Spinal cord (tissue), 10 donors: ENCODE data around the gene TAX1BP3. TPM values are rescaled to one million over a fixed set of nuclear protein-coding genes. Genes with fewer than 3 reads are reported as not detected.

Experiments used
- DNase-seq, 6 donors: peaks; one replicate each; pipeline versions ENCODE4 v3.0.0 to v3.0.0-alpha.2; 2013 to 2015; ENCODE audit warnings: low spot score in 6 of 6, low read depth in 4 of 6
- H3K27ac ChIP-seq: one replicate; pipeline ENCODE4 v1.5.1; 2013; ENCODE audit warnings: low read depth, low read length, control low read depth
- H3K27me3 ChIP-seq: one replicate; pipeline ENCODE4 v1.6.1; 2013; ENCODE audit warnings: low read length; ENCODE audit not compliant: control insufficient read depth, insufficient read depth
- H3K36me3 ChIP-seq: one replicate; pipeline ENCODE4 v1.6.1; 2013; ENCODE audit warnings: low read length; ENCODE audit not compliant: control insufficient read depth, insufficient read depth
- H3K4me1 ChIP-seq: one replicate; pipeline ENCODE4 v1.6.1; 2013; ENCODE audit warnings: low read length; ENCODE audit not compliant: control insufficient read depth, insufficient read depth
- H3K4me3 ChIP-seq: one replicate; pipeline ENCODE4 v1.5.1; 2013; ENCODE audit warnings: low read depth, low read length, control low read depth
- H3K9me3 ChIP-seq: one replicate; pipeline ENCODE4 v1.6.1; 2013; ENCODE audit warnings: low read length; ENCODE audit not compliant: control insufficient read depth, insufficient read depth
- WGBS: methylation state at CpG from one replicate; pipeline ENCODE4 v1.1.5; 2013; ENCODE audit warnings: missing lambda C conversion rate; ENCODE audit not compliant: insufficient coverage; 5-methylcytosine and 5-hydroxymethylcytosine counted together
- polyA plus RNA-seq, 2 donors: library from polyadenylated mRNA; unstranded; fragments of 120-200 nt; gene quantifications; one replicate each; pipeline ENCODE4 v1.2.1, GENCODE V29; 2013; ENCODE audit not compliant: insufficient read length in 2 of 2
- total RNA-seq, 2 donors: library from RNA; depleted of rRNA in 1 of 2; stranded (reverse); fragments of 120-200 nt in 1 of 2; fragments of >200 nt in 1 of 2; gene quantifications; one replicate each; pipeline versions ENCODE4 v1.2.3 to v1.2.4, GENCODE V29; 2013 to 2014
- donor health status: healthy.

Gene TAX1BP3
- total and polyA plus RNA-seq, 4 donors, result 26.4 to 116 (median 48.7) TPM

- Histone ChIP-seq H3K4me1 (no peaks in the 10 kb centered on the region), H3K27ac (no peak overlapping the region), H3K4me3 (no peak overlapping the region), H3K36me3 (peaks cover 86% of the 10 kb centered on the region), H3K9me3 (no peaks in the 10 kb centered on the region), H3K27me3 (no peaks in the 10 kb centered on the region)
- no peak for DNase-seq
- WGBS, result 96% methylated on average over 8 of the region's 8 CpGs
These were observed 47.1 kb downstream of the TAX1BP3 start for GRCh38 chr17:3621146-3621720.

DNA sequence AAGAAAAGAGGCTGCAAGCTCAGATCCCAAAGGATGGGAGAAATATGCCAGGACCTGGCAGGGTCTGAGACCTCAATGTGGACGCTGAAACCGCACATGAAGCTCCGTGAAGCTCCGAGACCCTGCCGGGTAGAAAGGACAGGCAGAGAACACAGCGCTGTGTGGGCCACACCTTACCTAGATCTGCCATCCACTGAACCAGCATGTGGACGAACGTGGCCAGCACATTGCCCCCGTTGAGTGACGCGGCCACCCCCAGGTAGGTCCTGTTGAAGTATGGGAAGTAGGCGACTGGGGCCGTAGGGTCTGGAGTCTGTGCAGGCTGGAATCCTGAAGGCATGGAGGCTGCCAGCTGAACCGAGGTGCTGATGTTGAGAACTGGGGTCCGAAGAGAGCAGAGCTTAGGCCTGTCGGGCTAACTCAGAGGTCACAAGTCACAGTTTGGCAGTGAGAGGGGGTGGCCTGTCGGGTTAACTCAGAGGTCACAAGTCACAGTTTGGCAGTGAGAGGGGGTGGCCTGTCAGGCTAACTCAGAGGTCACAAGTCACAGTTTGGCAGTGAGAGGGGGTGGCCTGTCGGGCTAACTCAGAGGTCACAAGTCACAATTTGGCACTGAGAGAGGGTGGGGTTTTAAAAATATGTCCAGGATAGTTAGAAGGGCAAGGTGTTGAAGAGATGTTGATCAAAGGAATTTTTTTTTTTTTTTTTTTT lies 53.1 kb downstream of the TAX1BP3 start:
- no peaks in the 10 kb centered on the region for H3K4me1 ChIP-seq
- H3K27ac ChIP-seq, result no peak overlapping the region
- H3K27me3 ChIP-seq, result no peaks in the 10 kb centered on the region
- H3K4me3 ChIP-seq, result no peak overlapping the region
- peaks cover 86% of the 10 kb centered on the region for H3K36me3 ChIP-seq
- H3K9me3 ChIP-seq, result no peaks in the 10 kb centered on the region
- no peak for DNase-seq
- WGBS, result 97% methylated on average over 18 of the region's 18 CpGs

DNA sequence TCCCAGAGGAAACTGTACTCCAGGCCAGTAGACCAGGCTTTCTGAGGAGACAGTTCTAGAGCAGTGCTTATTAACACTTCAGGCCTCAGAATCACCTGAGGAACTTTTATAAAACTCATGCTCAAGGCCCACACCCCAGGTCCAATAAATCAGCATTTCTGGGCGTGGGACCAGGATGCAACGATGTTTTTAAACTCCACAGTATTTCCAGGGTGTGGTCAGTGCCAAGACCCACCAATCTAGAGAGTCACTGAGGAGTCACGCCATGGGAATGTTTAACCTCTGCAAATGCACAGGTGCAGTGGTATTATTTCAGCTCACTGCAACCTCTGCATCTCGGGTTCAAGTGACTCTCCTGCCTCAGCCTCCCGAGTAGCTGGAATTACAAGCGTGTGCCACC lies 55.3 kb downstream of the TAX1BP3 start:
- H3K36me3 ChIP-seq, result peaks cover 89% of the 10 kb centered on the region
- no peak overlapping the region for H3K27ac ChIP-seq
- H3K27me3 ChIP-seq, result no peaks in the 10 kb centered on the region
- 99% methylated on average over 5 of the region's 6 CpGs for WGBS
- no peak for DNase-seq
- H3K4me3 ChIP-seq, result no peak overlapping the region
- H3K4me1 ChIP-seq, result no peaks in the 10 kb centered on the region
- H3K9me3 ChIP-seq, result no peaks in the 10 kb centered on the region

Other genes starting within 250 kb of the TAX1BP3 start
- not detected for gene OR1E2, start 234.7 kb downstream of the TAX1BP3 start, total RNA-seq
- under 1 TPM in 1 of 2 donors, not detected in 1; 0.23 TPM for gene OR1E2, start 234.7 kb downstream of the TAX1BP3 start, polyA plus RNA-seq
- gene SPATA22, start 196.8 kb downstream of the TAX1BP3 start, total RNA-seq, result 1 to 10 TPM in 1 of 2 donors, under 1 TPM in 1; 0.44 to 1.2 TPM
- under 1 TPM; 0.63 to 0.99 TPM for gene SPATA22, start 196.8 kb downstream of the TAX1BP3 start, polyA plus RNA-seq
- 10 to 100 TPM; 18.2 to 27.2 TPM for gene ASPA, start 192.6 kb downstream of the TAX1BP3 start, total RNA-seq
- 1 to 10 TPM; 1.9 to 6.9 TPM for gene ASPA, start 192.6 kb downstream of the TAX1BP3 start, polyA plus RNA-seq
- 1 to 10 TPM; 2.2 to 5.4 TPM for gene TRPV3, start 110.8 kb downstream of the TAX1BP3 start, total RNA-seq
- 1 to 10 TPM; 2.8 to 4.7 TPM for gene TRPV3, start 110.8 kb downstream of the TAX1BP3 start, polyA plus RNA-seq
- gene TRPV1, start 59.2 kb downstream of the TAX1BP3 start, total RNA-seq, result 10 to 100 TPM in 1 of 2 donors, 1 to 10 TPM in 1; 6.0 to 29.3 TPM
- 10 to 100 TPM in 1 of 2 donors, 1 to 10 TPM in 1; 7.9 to 12.6 TPM for gene TRPV1, start 59.2 kb downstream of the TAX1BP3 start, polyA plus RNA-seq
- gene SHPK, start 32.3 kb downstream of the TAX1BP3 start, total RNA-seq, result 10 to 100 TPM in 1 of 2 donors, 1 to 10 TPM in 1; 9.6 to 16.2 TPM
- gene SHPK, start 32.3 kb downstream of the TAX1BP3 start, polyA plus RNA-seq, result 10 to 100 TPM; 13.1 to 14.9 TPM
- gene CTNS, start 31.8 kb downstream of the TAX1BP3 start, total RNA-seq, result 10 to 100 TPM; 13.6 to 15.2 TPM
- 10 to 100 TPM; 16.6 to 17.8 TPM for gene CTNS, start 31.8 kb downstream of the TAX1BP3 start, polyA plus RNA-seq
- gene EMC6, start 234 bp upstream of the TAX1BP3 start, total RNA-seq, result 10 to 100 TPM; 11.0 to 18.7 TPM
- gene EMC6, start 234 bp upstream of the TAX1BP3 start, polyA plus RNA-seq, result 10 to 100 TPM; 43.7 to 48.1 TPM
- 1 to 10 TPM; 6.0 to 8.4 TPM for gene P2RX5, start 27.6 kb upstream of the TAX1BP3 start, total RNA-seq
- 10 to 100 TPM; 12.3 to 16.8 TPM for gene P2RX5, start 27.6 kb upstream of the TAX1BP3 start, polyA plus RNA-seq
- 1 to 10 TPM; 1.3 to 2.5 TPM for gene HASPIN, start 55.3 kb upstream of the TAX1BP3 start, total RNA-seq
- gene HASPIN, start 55.3 kb upstream of the TAX1BP3 start, polyA plus RNA-seq, result 1 to 10 TPM; 1.6 to 1.9 TPM
- gene ITGAE, start 132.6 kb upstream of the TAX1BP3 start, total RNA-seq, result 10 to 100 TPM; 26.5 to 34.4 TPM
- gene ITGAE, start 132.6 kb upstream of the TAX1BP3 start, polyA plus RNA-seq, result 10 to 100 TPM; 49.7 to 51.2 TPM
- gene NCBP3, start 177.7 kb upstream of the TAX1BP3 start, total RNA-seq, result 10 to 100 TPM; 23.8 to 38.5 TPM
- 10 to 100 TPM; 49.9 to 63.2 TPM for gene NCBP3, start 177.7 kb upstream of the TAX1BP3 start, polyA plus RNA-seq
- gene CAMKK1, start 224.5 kb upstream of the TAX1BP3 start, total RNA-seq, result 10 to 100 TPM in 1 of 2 donors, 1 to 10 TPM in 1; 5.2 to 10.1 TPM
- gene CAMKK1, start 224.5 kb upstream of the TAX1BP3 start, polyA plus RNA-seq, result 10 to 100 TPM; 16.8 to 22.5 TPM
- 1 to 10 TPM in 1 of 2 donors, under 1 TPM in 1; 0.55 to 1.9 TPM for gene P2RX1, start 247.9 kb upstream of the TAX1BP3 start, total RNA-seq
- gene P2RX1, start 247.9 kb upstream of the TAX1BP3 start, polyA plus RNA-seq, result under 1 TPM; 0.17 to 0.36 TPM